Spleen (tissue), 7 donors: ENCODE data around the gene AURKA.

ENCODE experiments used
- CTCF ChIP-seq, 11 experiments: fragments of 200-600 bp in 7 of 11; fragments of 450-650 bp in 4 of 11; sonication (generic) in 4 of 11; IDR thresholded peaks in 8 of 11; conservative IDR thresholded peaks in 3 of 11; 1 replicate in 7 of 11; 2 replicates in 4 of 11; pipeline versions ENCODE4 v1.4.0 to v1.8.0; 2016 to 2021; ENCODE audit warnings: antibody characterized with exemption in 11 of 11, inconsistent platforms in 4 of 11, mild to moderate bottlenecking in 1 of 11
- POLR2A ChIP-seq, 3 donors: fragments of 450-650 bp; IDR thresholded peaks; one replicate each; pipeline ENCODE4 v1.5.1; 2017; ENCODE audit warnings: antibody characterized with exemption in 3 of 3, mild to moderate bottlenecking in 1 of 3
- POLR2AphosphoS5 ChIP-seq, 3 donors: sonication (generic); formaldehyde crosslinking; IDR thresholded peaks; one replicate each; pipeline ENCODE4 v1.5.1; 2017; ENCODE audit warnings: antibody characterized with exemption in 3 of 3
- donor health status: DM: no; HTN: no; CAD: no; lungs with moderate emphysema.
- donor health status: DM: no; HTN: no; CAD: no.
- donor health status: DM: no; HTN: no; CAD: no.

GRCh38 chr20:56426926-56427325 is 34.9 kb upstream of the AURKA start:
- TF ChIP-seq POLR2A (IDR thresholded peaks at IDR 0.05) (no peak), POLR2AphosphoS5 (IDR thresholded peaks at IDR 0.05) (no peak), CTCF (IDR thresholded peaks at IDR 0.05 in 8 of 11, conservative IDR thresholded peaks at IDR 0.05 in 3 of 11) (no peak)
